ENCODE measurements around the gene NELFE. TPM values are rescaled to one million over a fixed set of nuclear protein-coding genes. Genes with fewer than 3 reads are reported as not detected.

The NELFE gene
- total and polyA plus RNA-seq, 7 donors: 44.3 to 86.9 (median 49.4) TPM

DNA sequence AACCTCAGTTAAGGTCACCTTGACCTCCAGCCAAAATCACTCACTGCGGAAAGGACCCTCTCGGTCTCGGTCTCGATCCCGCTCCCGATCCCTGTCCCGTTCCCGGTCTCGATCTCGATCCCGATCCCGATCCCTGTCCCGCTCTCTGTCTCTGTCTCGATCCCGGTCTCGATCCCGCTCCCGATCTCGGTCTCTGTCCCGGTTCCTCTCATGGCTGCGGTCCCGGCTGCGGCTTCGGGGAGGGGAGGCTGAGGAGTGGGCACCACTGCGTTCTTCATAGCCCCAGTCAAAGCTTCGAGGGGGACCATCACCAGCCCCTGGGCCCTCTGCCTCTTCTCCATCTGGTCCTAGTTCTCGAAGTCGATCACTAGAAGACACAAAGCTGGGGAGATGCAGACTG lies 4.3 kb downstream of the NELFE start:
- no peak for ATAC-seq
- no peak for DNase-seq
- TF ChIP-seq, protein P1, sequence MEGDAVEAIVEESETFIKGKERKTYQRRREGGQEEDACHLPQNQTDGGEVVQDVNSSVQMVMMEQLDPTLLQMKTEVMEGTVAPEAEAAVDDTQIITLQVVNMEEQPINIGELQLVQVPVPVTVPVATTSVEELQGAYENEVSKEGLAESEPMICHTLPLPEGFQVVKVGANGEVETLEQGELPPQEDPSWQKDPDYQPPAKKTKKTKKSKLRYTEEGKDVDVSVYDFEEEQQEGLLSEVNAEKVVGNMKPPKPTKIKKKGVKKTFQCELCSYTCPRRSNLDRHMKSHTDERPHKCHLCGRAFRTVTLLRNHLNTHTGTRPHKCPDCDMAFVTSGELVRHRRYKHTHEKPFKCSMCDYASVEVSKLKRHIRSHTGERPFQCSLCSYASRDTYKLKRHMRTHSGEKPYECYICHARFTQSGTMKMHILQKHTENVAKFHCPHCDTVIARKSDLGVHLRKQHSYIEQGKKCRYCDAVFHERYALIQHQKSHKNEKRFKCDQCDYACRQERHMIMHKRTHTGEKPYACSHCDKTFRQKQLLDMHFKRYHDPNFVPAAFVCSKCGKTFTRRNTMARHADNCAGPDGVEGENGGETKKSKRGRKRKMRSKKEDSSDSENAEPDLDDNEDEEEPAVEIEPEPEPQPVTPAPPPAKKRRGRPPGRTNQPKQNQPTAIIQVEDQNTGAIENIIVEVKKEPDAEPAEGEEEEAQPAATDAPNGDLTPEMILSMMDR (IDR thresholded peaks at IDR 0.05): no peak
- intact Hi-C loops (cut with DNase I): loop anchor here (5.0 kb wide), 4 partner anchors 52 to 407 kb away; partner anchors contain the start of genes LY6G5C (in 2 of the 2), ATP6V1G2 (in 1 of the 2), CSNK2B (in 1 of the 2) and LY6G5B (in 1 of the 2)
- Histone ChIP-seq H3K9me3 (no peaks in the 10 kb centered on the region), H3K36me3 (ENCODE audit: insufficient read depth in 1 of 2, low read depth in 1 of 2) (peaks cover 0 to 66% of the 10 kb centered on the region in 2 donors), H3K4me3 (no peak overlapping the region), H3K27me3 (ENCODE audit: insufficient read depth in 3 of 3, low read length in 2 of 3) (no peaks in the 10 kb centered on the region), H3K27ac (no peak overlapping the region), H3K4me1 (peaks cover 10% of the 10 kb centered on the region)
- 96 to 97% (median 96%) methylated on average over 28 of the region's 28 CpGs for WGBS, 3 donors

DNA sequence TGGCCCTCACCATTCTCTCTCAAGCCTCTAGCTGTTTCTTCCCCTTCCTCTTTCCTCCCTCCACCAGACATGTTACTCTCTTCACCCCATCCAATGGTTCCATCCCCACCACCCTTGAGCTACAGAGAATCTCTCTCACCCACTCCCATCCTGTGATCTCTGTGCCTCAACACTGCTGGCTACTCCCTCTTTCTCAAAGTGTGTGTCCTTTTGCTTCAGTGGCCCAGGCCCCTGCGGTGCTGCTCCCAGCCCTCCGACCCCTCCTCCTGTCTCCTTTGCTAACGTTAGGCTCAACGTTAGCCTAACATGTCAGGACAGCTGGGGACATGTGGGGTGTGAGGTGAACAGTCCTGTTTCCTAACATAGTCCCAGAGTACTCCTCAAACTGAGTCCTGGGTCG lies 5.9 kb downstream of the NELFE start:
- H3K27ac ChIP-seq: no peak overlapping the region
- H3K4me3 ChIP-seq: no peak overlapping the region
- TF ChIP-seq, protein P1 (IDR thresholded peaks at IDR 0.05): no peak
- WGBS, 3 donors: 69 to 74% (median 69%) methylated on average over 5 of the region's 5 CpGs
- H3K4me1 ChIP-seq: peaks cover 7% of the 10 kb centered on the region
- H3K36me3 ChIP-seq (ENCODE audit: insufficient read depth in 1 of 2, low read depth in 1 of 2): peaks cover 0 to 66% of the 10 kb centered on the region in 2 donors
- no peaks in the 10 kb centered on the region for H3K9me3 ChIP-seq
- H3K27me3 ChIP-seq (ENCODE audit: insufficient read depth in 3 of 3, low read length in 2 of 3): no peaks in the 10 kb centered on the region
- intact Hi-C loops (cut with DNase I): loop anchor here (2.0 to 5.0 kb wide), 5 partner anchors 50 to 406 kb away; partner anchors contain the start of genes LY6G5C (in 2 of the 2), ZBTB12 (in 2 of the 2), ATP6V1G2 (in 1 of the 2) and CSNK2B (in 1 of the 2)
- no peak for ATAC-seq
- no peak for DNase-seq

DNA sequence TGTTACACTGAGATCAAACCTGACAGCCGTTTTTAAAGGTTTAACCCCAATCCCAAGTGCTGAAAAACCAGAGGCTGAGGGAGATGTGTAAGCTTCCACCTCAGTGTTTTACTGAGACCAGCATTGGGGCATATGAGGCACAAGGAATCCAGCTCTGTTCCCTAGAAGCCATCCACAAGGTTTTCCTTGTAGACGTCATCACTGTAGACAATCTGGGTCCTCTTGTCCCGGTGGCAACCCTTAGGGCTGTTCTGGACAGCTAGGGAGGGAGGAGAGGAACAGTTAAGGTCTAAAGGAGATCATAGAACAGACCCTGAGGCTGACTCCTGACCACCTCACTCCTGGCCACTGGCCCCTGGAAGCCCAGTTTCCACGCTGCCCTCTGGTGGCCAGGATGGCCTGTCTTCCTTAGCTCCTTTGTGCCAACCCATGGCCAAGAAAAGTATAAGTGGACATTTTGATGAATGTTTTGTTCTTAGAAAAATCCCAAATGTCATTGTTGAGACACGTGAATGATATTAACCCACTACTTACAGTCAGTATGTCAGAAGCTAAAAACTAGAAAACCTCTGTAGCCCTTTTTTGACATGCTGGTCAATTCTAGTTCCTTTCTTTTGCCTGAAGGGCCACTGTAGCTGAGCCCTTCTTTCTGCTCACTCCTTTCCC lies 6.5 kb downstream of the NELFE start:
- intact Hi-C loops (cut with DNase I): loop anchor here (2.0 to 5.0 kb wide), 5 partner anchors 49 to 405 kb away; partner anchors contain the start of genes LY6G5C (in 2 of the 2), ZBTB12 (in 2 of the 2), ATP6V1G2 (in 1 of the 2) and CSNK2B (in 1 of the 2)
- Histone ChIP-seq H3K27me3 (ENCODE audit: insufficient read depth in 3 of 3, low read length in 2 of 3) (no peaks in the 10 kb centered on the region), H3K4me1 (peaks cover 1% of the 10 kb centered on the region), H3K4me3 (no peak overlapping the region), H3K27ac (no peak overlapping the region), H3K36me3 (ENCODE audit: insufficient read depth in 1 of 2, low read depth in 1 of 2) (peaks cover 0 to 64% of the 10 kb centered on the region in 2 donors), H3K9me3 (no peaks in the 10 kb centered on the region)
- DNase-seq: peak; percentile 66 to 79
- 43 to 58% (median 57%) methylated on average over 5 of the region's 5 CpGs for WGBS, 3 donors
- ATAC-seq: peak; percentile 68 to 86 (median 72)
- TF ChIP-seq, protein P1 (IDR thresholded peaks at IDR 0.05): peak; percentile 72

DNA sequence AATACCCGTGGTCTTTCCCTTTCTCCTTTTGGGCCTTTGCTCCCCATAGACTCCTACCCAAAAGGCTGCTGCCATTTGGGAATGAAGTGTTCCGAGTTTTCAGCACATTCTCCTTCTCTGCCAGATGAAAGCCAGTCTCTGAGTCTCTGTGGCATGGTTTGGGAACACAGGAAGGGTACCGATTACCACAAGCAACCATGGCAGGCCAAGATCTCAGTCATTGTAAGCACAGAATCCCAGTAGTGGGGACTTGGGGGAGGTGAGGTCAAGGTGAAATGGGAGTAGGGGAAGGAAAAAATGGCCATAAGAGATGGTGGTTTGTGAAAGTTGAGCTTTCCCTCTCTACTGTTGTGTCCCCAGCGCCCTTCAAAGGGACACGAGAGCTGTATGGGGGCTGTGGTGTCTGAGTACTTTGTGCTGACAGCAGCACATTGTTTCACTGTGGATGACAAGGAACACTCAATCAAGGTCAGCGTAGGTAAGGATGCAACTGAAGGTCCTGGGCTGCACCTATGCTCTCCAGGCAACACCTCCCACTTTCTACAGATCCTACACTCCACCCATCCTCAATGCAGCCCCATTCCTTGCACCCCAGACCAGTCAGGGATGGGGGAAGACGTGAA lies 8.7 kb downstream of the NELFE start:
- peaks cover 0 to 2% (median 0%) of the 10 kb centered on the region in 3 donors for H3K27me3 ChIP-seq (ENCODE audit: insufficient read depth in 3 of 3, low read length in 2 of 3)
- H3K4me3 ChIP-seq: no peak overlapping the region
- H3K4me1 ChIP-seq: no peaks in the 10 kb centered on the region
- H3K36me3 ChIP-seq (ENCODE audit: insufficient read depth in 1 of 2, low read depth in 1 of 2): peaks cover 0 to 41% of the 10 kb centered on the region in 2 donors
- H3K9me3 ChIP-seq: no peaks in the 10 kb centered on the region
- intact Hi-C loops (cut with DNase I): loop anchor here (5.0 kb wide), 4 partner anchors 48 to 403 kb away; partner anchors contain the start of genes LY6G5C (in 2 of the 2), ATP6V1G2 (in 1 of the 2), CSNK2B (in 1 of the 2) and LY6G5B (in 1 of the 2)
- TF ChIP-seq, protein P1 (IDR thresholded peaks at IDR 0.05): no peak
- H3K27ac ChIP-seq: no peak overlapping the region
- DNase-seq (no peak), ATAC-seq (no peak)
- 71 to 79% (median 73%) methylated on average over 7 of the region's 7 CpGs for WGBS, 3 donors

Data from psoas muscle (tissue), 8 donors.